A549 treated with AZD2906 at 1 μM for 4 hours (cell line): Measurements from ENCODE around the gene SIGLEC12. TPM values are rescaled to one million over a fixed set of nuclear protein-coding genes. Genes with fewer than 3 reads are reported as not detected.

Experiments
- total RNA-seq: library from RNA; stranded (reverse); fragments of 200-300 nt; extraction: Qiagen RNA extraction; gene quantifications from 5 replicates; pipeline ENCODE4 v1.2.3, GENCODE V29; 2022

SIGLEC12 gene
- total RNA-seq = not detected in 5 replicates

DNA sequence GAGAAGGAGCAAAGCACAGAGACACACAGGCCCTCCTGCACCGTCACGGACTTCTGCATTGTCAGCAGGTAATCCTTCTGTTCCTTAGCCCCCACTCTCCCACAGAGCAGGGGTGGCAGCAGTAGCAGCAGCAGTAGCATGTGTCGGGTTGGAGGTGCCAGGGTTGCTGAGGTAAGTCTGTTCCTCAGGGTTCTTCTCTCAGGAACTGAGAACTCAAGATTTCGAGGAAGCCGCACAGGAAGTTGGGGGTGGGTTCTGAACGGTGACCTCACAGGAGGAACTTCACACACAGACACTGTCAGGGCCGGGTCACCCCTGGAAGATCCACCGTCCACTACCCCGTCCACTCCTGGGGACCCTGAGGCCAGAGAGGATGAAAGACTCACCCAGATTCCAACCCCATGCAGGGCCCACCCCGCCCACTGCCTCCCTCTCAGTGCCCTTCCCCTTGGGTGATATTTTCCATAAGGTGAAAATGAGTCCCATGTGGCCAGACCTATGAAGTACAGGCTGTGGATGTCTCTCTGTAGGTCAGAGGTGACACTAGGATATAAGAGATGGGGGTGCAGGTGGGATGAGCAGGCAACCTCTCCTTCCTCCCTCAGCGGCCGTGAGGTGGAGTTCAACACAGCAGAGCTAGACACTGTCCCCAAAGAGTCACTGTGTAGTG lies at the start of gene SIGLEC12:
Gene SIGLEC12 (minus strand): TSS at position 207 of the 670 bp plus-strand sequence. CDS start 67 bp downstream, at position 140.

DNA sequence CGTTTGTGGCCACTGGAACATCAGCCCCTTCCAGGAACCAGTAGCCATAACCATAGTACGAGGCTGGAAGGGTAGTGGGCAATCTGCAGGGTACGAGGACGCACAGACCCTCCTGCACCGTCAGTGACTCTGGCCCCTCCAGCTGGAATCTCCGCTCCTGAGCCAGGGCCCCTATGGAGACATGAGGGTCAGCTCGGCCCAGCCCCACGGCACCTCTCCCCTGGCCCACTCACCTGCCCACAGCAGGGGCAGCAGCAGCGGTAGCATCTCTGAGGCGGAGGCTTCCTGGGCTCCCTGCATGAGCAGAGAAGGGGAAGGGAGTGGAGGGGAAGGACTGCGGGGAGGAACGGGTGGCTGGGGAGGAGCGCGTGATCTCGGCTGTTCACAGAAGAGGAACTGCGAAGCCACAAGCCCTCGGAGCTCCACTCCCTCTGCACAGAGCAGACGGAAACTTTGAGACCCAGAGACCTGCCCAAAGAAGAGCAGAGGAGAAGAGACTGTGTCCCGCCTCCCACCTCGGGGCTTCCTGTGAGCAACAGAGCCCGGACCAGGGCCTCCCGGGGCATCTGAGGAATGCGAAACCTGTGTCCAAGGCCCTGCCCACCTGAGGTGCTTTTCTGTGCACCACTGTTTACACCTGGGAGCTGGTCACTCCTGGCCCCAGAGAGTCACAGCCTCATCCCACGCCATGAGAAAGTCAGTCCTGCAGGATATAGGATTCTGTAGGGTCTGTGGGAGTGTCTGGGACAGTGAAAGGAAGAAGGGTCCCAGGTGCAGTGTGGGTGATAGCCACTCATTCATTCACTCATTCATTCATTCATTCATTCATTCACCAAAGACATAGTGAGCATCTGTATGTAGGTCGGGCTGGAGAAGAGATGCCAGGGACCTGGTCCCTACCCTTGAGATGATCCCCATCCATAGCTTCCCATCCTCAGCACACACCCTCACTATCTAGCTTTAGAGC lies 30.0 kb upstream of the SIGLEC12 start, which contains the start of gene SIGLEC6:
Gene SIGLEC6 (minus strand): TSS at position 322 of the 967 bp plus-strand sequence. CDS start 22 bp downstream, at position 300.

DNA sequence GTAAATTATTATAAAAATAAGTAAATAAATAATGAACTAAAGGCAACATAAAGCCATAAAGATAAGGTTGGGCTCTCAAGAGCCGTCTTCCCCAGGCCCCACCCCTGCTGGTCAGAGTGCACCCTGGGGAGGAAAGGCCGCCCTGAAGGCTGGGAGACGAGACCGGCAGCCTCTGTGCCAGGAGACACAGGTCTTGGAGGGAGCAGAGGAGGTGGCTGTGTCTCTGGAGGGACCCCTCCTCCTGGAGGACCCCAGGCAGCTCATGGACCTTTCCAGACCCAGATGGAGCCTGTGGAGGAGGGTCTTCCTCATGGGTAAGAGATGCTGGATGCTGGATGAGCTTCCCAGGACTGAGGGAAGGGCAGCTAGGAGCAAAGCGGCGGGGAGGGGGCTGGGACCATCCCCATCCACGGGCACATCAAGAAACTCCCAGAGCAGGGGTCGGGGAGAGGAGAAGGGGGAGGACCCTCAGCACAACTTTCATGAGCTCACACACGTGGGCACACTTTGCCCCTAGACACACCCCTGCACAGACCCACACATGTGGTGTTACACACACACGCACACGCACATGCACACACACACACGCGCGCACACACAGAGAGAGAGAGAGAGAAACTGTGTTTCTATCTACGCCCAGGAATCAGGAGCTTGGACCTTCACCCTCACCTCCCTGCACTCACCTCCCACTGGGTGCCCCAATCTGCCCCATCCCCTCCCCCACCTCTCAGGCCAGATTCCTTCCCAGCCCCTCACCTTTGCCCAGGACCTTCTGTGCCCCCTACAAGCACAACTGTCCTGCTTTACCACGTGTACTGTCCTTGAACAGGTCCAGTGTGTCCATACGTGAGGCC lies 23.0 kb downstream of the SIGLEC12 start, which contains the start of gene CEACAM18:
Gene CEACAM18 (plus strand): TSS at position 159 of the 854 bp plus-strand sequence.

DNA sequence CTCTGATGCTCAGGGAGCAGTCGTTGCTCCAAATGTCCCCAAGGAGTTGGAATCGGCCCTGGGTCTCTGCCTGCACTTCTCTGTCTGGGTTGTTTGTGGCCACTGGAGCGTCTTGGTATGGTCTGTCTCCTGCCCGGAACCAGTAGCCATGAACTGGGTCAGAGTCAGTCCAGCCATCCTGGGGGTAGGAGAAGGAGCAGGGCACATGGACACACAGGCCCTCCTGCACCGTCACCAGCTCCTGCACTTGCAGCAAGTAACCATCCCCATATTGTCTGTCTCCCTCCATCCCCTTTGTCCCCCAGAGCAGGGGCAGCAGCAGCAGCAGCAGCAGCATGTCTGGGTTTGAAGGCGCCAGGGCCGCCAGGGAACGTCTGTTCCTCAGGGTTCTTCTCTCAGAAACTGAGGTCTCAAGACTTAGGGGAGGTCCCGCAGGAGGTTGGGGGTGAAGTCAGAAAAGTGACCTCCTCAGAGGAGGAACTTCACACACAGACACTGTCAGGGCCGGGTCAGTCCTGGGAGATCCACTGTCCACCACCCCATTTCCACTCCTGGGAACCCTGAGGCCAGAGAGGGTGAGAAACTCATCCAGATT lies 43.5 kb downstream of the SIGLEC12 start, which contains the start of gene SIGLEC8:
Gene SIGLEC8 (minus strand): TSS at position 404 of the 595 bp plus-strand sequence. CDS start 67 bp downstream, at position 337.

Other genes starting within 250 kb of the SIGLEC12 start
- 0.05 to 0.12 TPM (median 0.08 TPM) in 5 replicates for gene IGLON5, start 190.2 kb downstream of the SIGLEC12 start, total RNA-seq
- 10.3 to 16.2 TPM (median 14.5 TPM) in 5 replicates for gene VSIG10L, start 159.7 kb downstream of the SIGLEC12 start, total RNA-seq
- gene ETFB, start 135.4 kb downstream of the SIGLEC12 start, total RNA-seq = 249 to 269 TPM (median 260 TPM) in 5 replicates
- gene CLDND2, start 132.8 kb downstream of the SIGLEC12 start, total RNA-seq = 3.3 to 16.0 TPM (median 13.1 TPM) in 5 replicates
- not detected in 5 replicates for gene NKG7, start 129.1 kb downstream of the SIGLEC12 start, total RNA-seq
- not detected in 5 replicates for gene LIM2, start 113.8 kb downstream of the SIGLEC12 start, total RNA-seq
- gene C19orf84, start 111.2 kb downstream of the SIGLEC12 start, total RNA-seq = not detected in 5 replicates
- 0.02 to 0.03 TPM in 2 of 5 replicates, not detected in the others for gene SIGLEC10, start 84.2 kb downstream of the SIGLEC12 start, total RNA-seq
- gene SIGLEC8, start 43.3 kb downstream of the SIGLEC12 start, total RNA-seq = not detected in 5 replicates
- gene CEACAM18, start 23.3 kb downstream of the SIGLEC12 start, total RNA-seq = not detected in 5 replicates
- not detected in 5 replicates for gene SIGLEC6, start 29.9 kb upstream of the SIGLEC12 start, total RNA-seq
- 3.3 to 4.4 TPM (median 4.3 TPM) in 5 replicates for gene ZNF175, start 69.5 kb upstream of the SIGLEC12 start, total RNA-seq
- gene SIGLEC5, start 128.6 kb upstream of the SIGLEC12 start, total RNA-seq = not detected in 5 replicates
- gene SIGLEC14, start 145.0 kb upstream of the SIGLEC12 start, total RNA-seq = 0.08 to 0.15 TPM (median 0.08 TPM) in 3 of 5 replicates, not detected in the others
- 11.6 to 14.2 TPM (median 12.3 TPM) in 5 replicates for gene SPACA6, start 191.5 kb upstream of the SIGLEC12 start, total RNA-seq
- 0.03 TPM in 1 of 5 replicates, not detected in the others for gene HAS1, start 222.2 kb upstream of the SIGLEC12 start, total RNA-seq